SK-N-SH treated with all-trans-retinoic acid at 6 μM for 48 hours (cell line): ENCODE measurements around the gene CD274.

Experiments
- ATAC-seq: fragments of 200-7000 bp; cut with Tn5 transposase; 3 replicates; pipeline ENCODE4 v1.9.1; 2020; ENCODE audit warnings: mild to moderate bottlenecking, moderate library complexity
- ARNTL ChIP-seq: fragments of 450-650 bp; formaldehyde crosslinking; IDR thresholded peaks from 2 replicates; pipeline ENCODE4 v1.5.0; 2020; ENCODE audit warnings: low read depth, mild to moderate bottlenecking, moderate library complexity, borderline replicate concordance
- BACH2 ChIP-seq: fragments of 250-450 bp; sonication (Bioruptor Pico); IDR thresholded peaks from 2 replicates; pipeline ENCODE4 v1.9.0; 2021; ENCODE audit warnings: mild to moderate bottlenecking, borderline replicate concordance
- CSDC2 ChIP-seq: fragments of 250-450 bp; sonication (Bioruptor Pico); IDR thresholded peaks from 2 replicates; pipeline ENCODE4 v1.5.0; 2020; ENCODE audit warnings: mild to moderate bottlenecking, moderate library complexity
- ESRRG ChIP-seq: fragments of 250-450 bp; sonication (Bioruptor Pico); IDR thresholded peaks from 2 replicates; pipeline ENCODE4 v1.6.1; 2021; ENCODE audit warnings: mild to moderate bottlenecking
- GLIS3 ChIP-seq: fragments of 250-450 bp; sonication (Bioruptor Pico); IDR thresholded peaks from 2 replicates; pipeline ENCODE4 v1.5.0; 2020; ENCODE audit warnings: mild to moderate bottlenecking, moderate library complexity
- ISL1 ChIP-seq: fragments of 250-450 bp; sonication (Bioruptor Pico); IDR thresholded peaks from 2 replicates; pipeline ENCODE4 v2.1.2; 2022; ENCODE audit warnings: mild to moderate bottlenecking, moderate library complexity
- OSR1 ChIP-seq: fragments of 250-450 bp; sonication (Bioruptor Pico); IDR thresholded peaks from 2 replicates; pipeline ENCODE4 v1.8.0; 2022; ENCODE audit warnings: moderate library complexity, mild to moderate bottlenecking, inconsistent platforms
- PATZ1 ChIP-seq: fragments of 250-450 bp; sonication (Bioruptor Pico); IDR thresholded peaks from 2 replicates; pipeline ENCODE4 v1.8.0; 2020; ENCODE audit warnings: mild to moderate bottlenecking, moderate library complexity, borderline replicate concordance
- PPARA ChIP-seq: fragments of 250-450 bp; sonication (Bioruptor Pico); IDR thresholded peaks from 2 replicates; pipeline ENCODE4 v1.5.0; 2020; ENCODE audit warnings: mild to moderate bottlenecking, borderline replicate concordance
- RARB ChIP-seq: fragments of 250-450 bp; sonication (Bioruptor Pico); IDR thresholded peaks from 2 replicates; pipeline ENCODE4 v1.8.0; 2021; ENCODE audit warnings: mild to moderate bottlenecking, moderate library complexity
- SNAI2 ChIP-seq: fragments of 250-450 bp; sonication (Bioruptor Pico); IDR thresholded peaks from 2 replicates; pipeline ENCODE4 v1.5.0; 2020; ENCODE audit warnings: mild to moderate bottlenecking, moderate library complexity
- TCF4 ChIP-seq: fragments of 250-450 bp; sonication (Bioruptor Pico); IDR thresholded peaks from 2 replicates; pipeline ENCODE4 v1.8.0; 2021; ENCODE audit warnings: mild to moderate bottlenecking, moderate library complexity, borderline replicate concordance
- TOX ChIP-seq: fragments of 250-450 bp; sonication (Bioruptor Pico); IDR thresholded peaks from 2 replicates; pipeline ENCODE4 v1.8.0; 2021; ENCODE audit warnings: mild to moderate bottlenecking, moderate library complexity, borderline replicate concordance
- TSHZ2 ChIP-seq: fragments of 250-450 bp; sonication (Bioruptor Pico); IDR thresholded peaks from 2 replicates; pipeline ENCODE4 v1.5.0; 2020; ENCODE audit warnings: mild to moderate bottlenecking, moderate library complexity
- ZFP3 ChIP-seq: fragments of 250-450 bp; sonication (Bioruptor Pico); IDR thresholded peaks from 2 replicates; pipeline ENCODE4 v1.5.0; 2020; ENCODE audit warnings: mild to moderate bottlenecking, moderate library complexity
- ZNF565 ChIP-seq: fragments of 450-650 bp; formaldehyde crosslinking; conservative IDR thresholded peaks from 2 replicates; pipeline ENCODE4 v1.5.0; 2020; ENCODE audit warnings: low read depth, mild to moderate bottlenecking, moderate library complexity
- ZNF70 ChIP-seq: fragments of 450-650 bp; formaldehyde crosslinking; IDR thresholded peaks from 2 replicates; pipeline ENCODE4 v1.5.0; 2020; ENCODE audit warnings: mild to moderate bottlenecking, moderate library complexity
- ZNF8 ChIP-seq: fragments of 450-650 bp; formaldehyde crosslinking; IDR thresholded peaks from 2 replicates; pipeline ENCODE4 v1.5.0; 2020; ENCODE audit warnings: mild to moderate bottlenecking, moderate library complexity
- TF ChIP-seq, protein P1 (sequence below): fragments of 250-450 bp; sonication (Bioruptor Pico); IDR thresholded peaks from 2 replicates; pipeline ENCODE4 v1.8.0; 2021; ENCODE audit warnings: low read depth, mild to moderate bottlenecking, moderate library complexity, borderline replicate concordance
- TF ChIP-seq, protein P2 (sequence below): fragments of 250-450 bp; sonication (Bioruptor Pico); IDR thresholded peaks from 2 replicates; pipeline ENCODE4 v1.5.1; 2021; ENCODE audit warnings: mild to moderate bottlenecking, moderate library complexity
- TF ChIP-seq, protein P3 (sequence below): fragments of 250-450 bp; sonication (Bioruptor Pico); IDR thresholded peaks from 2 replicates; pipeline ENCODE4 v1.5.1; 2020; ENCODE audit warnings: low read depth, mild to moderate bottlenecking, moderate library complexity

CD274 gene

DNA sequence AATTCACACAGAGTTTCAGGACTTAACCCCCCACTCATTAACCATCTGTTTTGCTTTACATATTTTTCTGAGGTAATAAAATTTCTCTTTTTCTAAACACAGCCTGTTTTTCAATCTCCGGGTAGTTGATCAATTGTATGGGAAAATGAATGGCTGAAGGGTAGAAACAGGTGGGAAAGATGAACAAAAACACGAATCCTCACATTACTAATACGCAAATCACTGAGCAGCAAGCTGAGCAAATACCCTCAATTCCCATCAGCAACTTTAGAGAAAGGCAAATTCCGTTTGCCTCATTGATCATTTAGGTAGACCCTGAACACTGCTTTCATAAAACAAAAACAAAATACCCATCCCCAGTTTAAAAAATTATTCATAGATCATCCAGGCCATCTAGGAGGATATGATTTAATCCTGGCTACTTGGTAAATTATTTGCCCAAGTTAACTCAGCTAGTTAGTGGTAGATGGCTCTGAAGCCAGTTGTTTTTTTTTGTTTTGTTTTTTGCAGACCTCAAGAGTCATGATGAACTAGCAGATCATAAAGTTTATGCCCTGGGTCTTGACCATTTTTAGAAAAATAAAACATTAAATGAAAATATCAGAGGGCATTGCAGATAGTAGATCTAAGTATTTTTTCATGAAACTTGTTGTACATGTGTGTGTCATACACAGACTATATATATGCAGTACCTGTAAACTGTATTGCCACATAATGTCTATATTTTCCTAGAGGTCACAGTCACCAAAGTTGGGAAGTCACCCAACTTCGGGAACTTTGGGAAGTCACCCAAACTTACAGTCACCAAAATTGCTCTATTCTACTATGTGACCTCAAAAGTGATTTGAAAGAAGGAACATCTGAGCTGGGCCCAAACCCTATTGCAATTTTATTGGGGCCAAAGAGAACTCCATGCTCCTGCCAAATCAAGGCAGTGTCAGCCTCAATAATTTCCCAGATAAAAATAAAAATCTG is 1.6 kb upstream of the CD274 start:
- no peak for ATAC-seq
- TF ChIP-seq ISL1 (CRISPR knock-in tag) (no peak), CSDC2 (CRISPR knock-in tag) (no peak), ZNF565 (CRISPR knock-in tag) (no peak), ESRRG (no peak), GLIS3 (CRISPR knock-in tag) (no peak), ZNF70 (CRISPR knock-in tag) (no peak)
- TF ChIP-seq, protein P1, sequence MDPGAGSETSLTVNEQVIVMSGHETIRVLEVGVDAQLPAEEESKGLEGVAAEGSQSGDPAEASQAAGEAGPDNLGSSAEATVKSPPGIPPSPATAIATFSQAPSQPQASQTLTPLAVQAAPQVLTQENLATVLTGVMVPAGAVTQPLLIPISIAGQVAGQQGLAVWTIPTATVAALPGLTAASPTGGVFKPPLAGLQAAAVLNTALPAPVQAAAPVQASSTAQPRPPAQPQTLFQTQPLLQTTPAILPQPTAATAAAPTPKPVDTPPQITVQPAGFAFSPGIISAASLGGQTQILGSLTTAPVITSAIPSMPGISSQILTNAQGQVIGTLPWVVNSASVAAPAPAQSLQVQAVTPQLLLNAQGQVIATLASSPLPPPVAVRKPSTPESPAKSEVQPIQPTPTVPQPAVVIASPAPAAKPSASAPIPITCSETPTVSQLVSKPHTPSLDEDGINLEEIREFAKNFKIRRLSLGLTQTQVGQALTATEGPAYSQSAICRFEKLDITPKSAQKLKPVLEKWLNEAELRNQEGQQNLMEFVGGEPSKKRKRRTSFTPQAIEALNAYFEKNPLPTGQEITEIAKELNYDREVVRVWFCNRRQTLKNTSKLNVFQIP (CRISPR knock-in tag): no peak
- TF ChIP-seq, all 23 proteins: peak for 0

DNA sequence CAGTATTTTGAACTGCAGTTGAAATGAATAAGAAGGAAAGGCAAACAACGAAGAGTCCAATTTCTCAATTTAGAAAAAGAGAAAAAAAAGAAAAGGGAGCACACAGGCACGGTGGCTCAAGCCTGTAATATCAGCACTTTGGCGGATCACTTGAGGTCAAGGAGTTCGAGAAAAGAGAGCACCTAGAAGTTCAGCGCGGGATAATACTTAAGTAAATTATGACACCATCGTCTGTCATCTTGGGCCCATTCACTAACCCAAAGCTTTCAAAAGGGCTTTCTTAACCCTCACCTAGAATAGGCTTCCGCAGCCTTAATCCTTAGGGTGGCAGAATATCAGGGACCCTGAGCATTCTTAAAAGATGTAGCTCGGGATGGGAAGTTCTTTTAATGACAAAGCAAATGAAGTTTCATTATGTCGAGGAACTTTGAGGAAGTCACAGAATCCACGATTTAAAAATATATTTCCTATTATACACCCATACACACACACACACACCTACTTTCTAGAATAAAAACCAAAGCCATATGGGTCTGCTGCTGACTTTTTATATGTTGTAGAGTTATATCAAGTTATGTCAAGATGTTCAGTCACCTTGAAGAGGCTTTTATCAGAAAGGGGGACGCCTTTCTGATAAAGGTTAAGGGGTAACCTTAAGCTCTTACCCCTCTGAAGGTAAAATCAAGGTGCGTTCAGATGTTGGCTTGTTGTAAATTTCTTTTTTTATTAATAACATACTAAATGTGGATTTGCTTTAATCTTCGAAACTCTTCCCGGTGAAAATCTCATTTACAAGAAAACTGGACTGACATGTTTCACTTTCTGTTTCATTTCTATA is 602 bp upstream of the CD274 start:
- no peak for ATAC-seq
- TF ChIP-seq CSDC2 (CRISPR knock-in tag): no peak
- TF ChIP-seq SNAI2 (CRISPR knock-in tag): no peak
- TF ChIP-seq, protein P2, sequence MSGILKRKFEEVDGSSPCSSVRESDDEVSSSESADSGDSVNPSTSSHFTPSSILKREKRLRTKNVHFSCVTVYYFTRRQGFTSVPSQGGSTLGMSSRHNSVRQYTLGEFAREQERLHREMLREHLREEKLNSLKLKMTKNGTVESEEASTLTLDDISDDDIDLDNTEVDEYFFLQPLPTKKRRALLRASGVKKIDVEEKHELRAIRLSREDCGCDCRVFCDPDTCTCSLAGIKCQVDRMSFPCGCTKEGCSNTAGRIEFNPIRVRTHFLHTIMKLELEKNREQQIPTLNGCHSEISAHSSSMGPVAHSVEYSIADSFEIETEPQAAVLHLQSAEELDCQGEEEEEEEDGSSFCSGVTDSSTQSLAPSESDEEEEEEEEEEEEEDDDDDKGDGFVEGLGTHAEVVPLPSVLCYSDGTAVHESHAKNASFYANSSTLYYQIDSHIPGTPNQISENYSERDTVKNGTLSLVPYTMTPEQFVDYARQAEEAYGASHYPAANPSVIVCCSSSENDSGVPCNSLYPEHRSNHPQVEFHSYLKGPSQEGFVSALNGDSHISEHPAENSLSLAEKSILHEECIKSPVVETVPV (CRISPR knock-in tag): no peak
- TF ChIP-seq OSR1: no peak
- no peak for TF ChIP-seq ZNF565 (CRISPR knock-in tag)
- TF ChIP-seq, protein P3, sequence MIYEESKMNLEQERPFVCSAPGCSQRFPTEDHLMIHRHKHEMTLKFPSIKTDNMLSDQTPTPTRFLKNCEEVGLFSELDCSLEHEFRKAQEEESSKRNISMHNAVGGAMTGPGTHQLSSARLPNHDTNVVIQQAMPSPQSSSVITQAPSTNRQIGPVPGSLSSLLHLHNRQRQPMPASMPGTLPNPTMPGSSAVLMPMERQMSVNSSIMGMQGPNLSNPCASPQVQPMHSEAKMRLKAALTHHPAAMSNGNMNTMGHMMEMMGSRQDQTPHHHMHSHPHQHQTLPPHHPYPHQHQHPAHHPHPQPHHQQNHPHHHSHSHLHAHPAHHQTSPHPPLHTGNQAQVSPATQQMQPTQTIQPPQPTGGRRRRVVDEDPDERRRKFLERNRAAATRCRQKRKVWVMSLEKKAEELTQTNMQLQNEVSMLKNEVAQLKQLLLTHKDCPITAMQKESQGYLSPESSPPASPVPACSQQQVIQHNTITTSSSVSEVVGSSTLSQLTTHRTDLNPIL: no peak
- no peak for TF ChIP-seq ARNTL (CRISPR knock-in tag)
- no peak for TF ChIP-seq TSHZ2
- no peak for TF ChIP-seq PPARA
- no peak for TF ChIP-seq ZFP3 (CRISPR knock-in tag)
- TF ChIP-seq, protein P1 (CRISPR knock-in tag): no peak
- no peak for TF ChIP-seq ESRRG
- no peak for TF ChIP-seq TCF4 (CRISPR knock-in tag)
- TF ChIP-seq ZNF70 (CRISPR knock-in tag): no peak
- no peak for TF ChIP-seq ZNF8 (CRISPR knock-in tag)
- TF ChIP-seq TOX (CRISPR knock-in tag): no peak
- no peak for TF ChIP-seq GLIS3 (CRISPR knock-in tag)
- no peak for TF ChIP-seq RARB (CRISPR knock-in tag)
- TF ChIP-seq BACH2: no peak
- no peak for TF ChIP-seq PATZ1 (CRISPR knock-in tag)
